ENCODE results near the gene CACNB4.

- no peak for TF ChIP-seq CTCF (IDR thresholded peaks at IDR 0.05 in 2 of 3, conservative IDR thresholded peaks at IDR 0.05 in 1 of 3; ENCODE audit: borderline replicate concordance in 1 of 3, insufficient read depth in 1 of 3, low read depth in 2 of 3, low read length in 2 of 3)
- TF ChIP-seq POLR2AphosphoS5 (IDR thresholded peaks at IDR 0.05; ENCODE audit: low read depth, low read length), result no peak
- TF ChIP-seq EZH2 (IDR thresholded peaks at IDR 0.05), result no peak
- TF ChIP-seq TCF7L2 (IDR thresholded peaks at IDR 0.05; ENCODE audit: borderline replicate concordance, extremely low read depth, insufficient read depth, insufficient read length), result no peak
- TF ChIP-seq SRF (IDR thresholded peaks at IDR 0.05; ENCODE audit: low read depth), result no peak
- no peak for TF ChIP-seq POLR2A (IDR thresholded peaks at IDR 0.05; ENCODE audit: borderline replicate concordance, extremely low read depth, insufficient read depth, insufficient read length)
- no peak for TF ChIP-seq ZFX (IDR thresholded peaks at IDR 0.05)
Measured at GRCh38 chr2:151833984-151834383, 264.9 kb downstream of the CACNB4 start.

Measured in HCT116 (cell line).